HepG2 (cell line): ENCODE data around the gene MRPL14. TPM values are rescaled to one million over a fixed set of nuclear protein-coding genes. Genes with fewer than 3 reads are reported as not detected.

Experiments used
- AKNA ChIP-seq: sonication (generic); formaldehyde crosslinking; IDR thresholded peaks from 2 replicates; pipeline ENCODE4 v1.4.0; 2020; ENCODE audit warnings: missing genetic modification reagents, borderline replicate concordance
- ARHGAP35 ChIP-seq: sonication (generic); formaldehyde crosslinking; IDR thresholded peaks from 2 replicates; pipeline ENCODE4 v1.9.0; 2022; ENCODE audit warnings: mild to moderate bottlenecking, inconsistent platforms, moderate library complexity, missing genetic modification reagents, borderline replicate concordance
- DBP ChIP-seq: sonication (generic); formaldehyde crosslinking; IDR thresholded peaks from 2 replicates; pipeline ENCODE4 v1.4.0; 2020; ENCODE audit warnings: missing genetic modification reagents; ENCODE audit errors: not compliant biosample characterization
- DR1 ChIP-seq: sonication (generic); formaldehyde crosslinking; IDR thresholded peaks from 2 replicates; pipeline ENCODE4 v1.8.0; 2021; ENCODE audit warnings: mild to moderate bottlenecking, missing genetic modification reagents, inconsistent platforms
- E2F5 ChIP-seq: sonication (generic); formaldehyde crosslinking; conservative IDR thresholded peaks from 2 replicates; pipeline ENCODE4 v1.4.0; 2020; ENCODE audit warnings: missing genetic modification reagents
- MAFG ChIP-seq: sonication (generic); formaldehyde crosslinking; IDR thresholded peaks from 2 replicates; pipeline ENCODE4 v1.5.1; 2020; ENCODE audit warnings: mild to moderate bottlenecking, missing genetic modification reagents
- MAX ChIP-seq: IDR thresholded peaks from 2 replicates; pipeline ENCODE4 v1.6.1; 2012; ENCODE audit warnings: inconsistent platforms
- NFE2L1 ChIP-seq: sonication (generic); formaldehyde crosslinking; IDR thresholded peaks from 2 replicates; pipeline ENCODE4 v1.4.0; 2020; ENCODE audit warnings: missing genetic modification reagents, mild to moderate bottlenecking, borderline replicate concordance
- TEF ChIP-seq: sonication (generic); formaldehyde crosslinking; IDR thresholded peaks from 2 replicates; pipeline ENCODE4 v1.5.0; 2020; ENCODE audit warnings: missing genetic modification reagents
- TRIM24 ChIP-seq: sonication (generic); formaldehyde crosslinking; IDR thresholded peaks from 2 replicates; pipeline ENCODE4 v1.8.0; 2022; ENCODE audit warnings: mild to moderate bottlenecking, missing genetic modification reagents
- ZMYM4 ChIP-seq: sonication (generic); formaldehyde crosslinking; IDR thresholded peaks from 2 replicates; pipeline ENCODE4 v1.8.1; 2023; ENCODE audit warnings: mild to moderate bottlenecking, missing genetic modification reagents
- ZNF224 ChIP-seq: sonication (generic); formaldehyde crosslinking; IDR thresholded peaks from 2 replicates; pipeline ENCODE4 v1.5.0; 2020; ENCODE audit warnings: mild to moderate bottlenecking, missing genetic modification reagents
- ZNF281 ChIP-seq: sonication (generic); formaldehyde crosslinking; IDR thresholded peaks from 2 replicates; pipeline ENCODE4 v1.4.0; 2020; ENCODE audit warnings: missing genetic modification reagents, borderline replicate concordance
- ZNF34 ChIP-seq: sonication (generic); formaldehyde crosslinking; IDR thresholded peaks from 2 replicates; pipeline ENCODE4 v1.4.0; 2020; ENCODE audit warnings: mild to moderate bottlenecking, missing genetic modification reagents, borderline replicate concordance
- ZNF562 ChIP-seq: sonication (generic); formaldehyde crosslinking; IDR thresholded peaks from 2 replicates; pipeline ENCODE4 v1.8.0; 2022; ENCODE audit warnings: missing genetic modification reagents, borderline replicate concordance
- ZNF652 ChIP-seq: IDR thresholded peaks from 2 replicates; pipeline ENCODE4 v1.6.1; 2016; ENCODE audit warnings: low read depth, borderline replicate concordance
- ZNF777 ChIP-seq: sonication (generic); formaldehyde crosslinking; IDR thresholded peaks from 2 replicates; pipeline ENCODE4 v1.4.0; 2020; ENCODE audit warnings: missing genetic modification reagents
- ZNF782 ChIP-seq: sonication (generic); formaldehyde crosslinking; IDR thresholded peaks from 2 replicates; pipeline ENCODE4 v1.4.0; 2020; ENCODE audit warnings: missing genetic modification reagents, mild to moderate bottlenecking, borderline replicate concordance
- ZNF816 ChIP-seq: sonication (generic); formaldehyde crosslinking; IDR thresholded peaks from 2 replicates; pipeline ENCODE4 v1.8.0; 2022; ENCODE audit warnings: missing genetic modification reagents, mild to moderate bottlenecking, borderline replicate concordance
- polyA plus RNA-seq, 8 experiments: library from polyadenylated mRNA; depleted of rRNA in 3 of 8; stranded (reverse) in 7 of 8; unstranded in 1 of 8; fragments of >200 nt; fragmentation: Illumina TruSeq in 4 of 8; extraction: Trizol in 4 of 8; gene quantifications; 2 replicates each; pipeline versions ENCODE4 v1.2.1 to v1.2.3, GENCODE V29; 2011 to 2016; ENCODE audit warnings: low read depth in 4 of 8, missing spikeins in 1 of 8, mixed read lengths in 1 of 8; ENCODE audit not compliant: insufficient read depth in 1 of 8
- total RNA-seq, 5 experiments: library from RNA; depleted of rRNA; stranded (reverse); fragments of >200 nt; fragmentation: Illumina TruSeq; extraction: Trizol; gene quantifications; 2 replicates each; pipeline ENCODE4 v1.2.3, GENCODE V29; 2016; ENCODE audit warnings: low read depth in 1 of 5

MRPL14 gene
- total and polyA plus RNA-seq, 2 of the 13 experiments (the other 11 are each of a cell fraction or from before 2014, with no cell fraction given), result 157 to 178 TPM

GRCh38 chr6:44099192-44099591, 28.1 kb downstream of the MRPL14 start (continued):
- TF ChIP-seq ZNF281 (CRISPR knock-in tag) (no peak), ZMYM4 (CRISPR knock-in tag) (peak; percentile 38; the same call in 1 of the 2 replicates), MAX (peak; percentile 41; the same call in 1 of the 2 replicates), ZNF782 (CRISPR knock-in tag) (no peak), ZNF652 (CRISPR knock-in tag) (no peak), TEF (no peak), ZNF816 (CRISPR knock-in tag) (no peak), ZNF562 (CRISPR knock-in tag) (no peak), NFE2L1 (CRISPR knock-in tag) (no peak), E2F5 (CRISPR knock-in tag) (no peak), DBP (no peak), ARHGAP35 (CRISPR knock-in tag) (no peak), ZNF224 (CRISPR knock-in tag) (no peak), AKNA (CRISPR knock-in tag) (no peak), ZNF34 (CRISPR knock-in tag) (no peak), MAFG (no peak), TRIM24 (CRISPR knock-in tag) (no peak), DR1 (CRISPR knock-in tag) (no peak), ZNF777 (no peak)
